HepG2 (cell line): ENCODE measurements around the gene ACP2. TPM values are rescaled to one million over a fixed set of nuclear protein-coding genes. Genes with fewer than 3 reads are reported as not detected.
A peak's percentile ranks its signal among the peaks of the same experiment; 100 is the strongest.

Experiments used
- ARID4A ChIP-seq: sonication (generic); formaldehyde crosslinking; IDR thresholded peaks from 2 replicates; pipeline ENCODE4 v1.5.0; 2020; ENCODE audit warnings: mild to moderate bottlenecking, missing genetic modification reagents, borderline replicate concordance
- ATF1 ChIP-seq: IDR thresholded peaks from 2 replicates; pipeline ENCODE4 v1.6.1; 2016; ENCODE audit warnings: mild to moderate bottlenecking, control low read depth
- GLI4 ChIP-seq: sonication (generic); formaldehyde crosslinking; IDR thresholded peaks from 2 replicates; pipeline ENCODE4 v1.5.1; 2020; ENCODE audit warnings: missing genetic modification reagents, mild to moderate bottlenecking, moderate library complexity, borderline replicate concordance
- IKZF5 ChIP-seq: IDR thresholded peaks from 2 replicates; pipeline ENCODE4 v1.6.1; 2018; ENCODE audit warnings: missing genetic modification reagents, mild to moderate bottlenecking, missing compliant biosample characterization
- KAT8 ChIP-seq: IDR thresholded peaks from 2 replicates; pipeline ENCODE4 v1.6.1; 2016; ENCODE audit warnings: missing genetic modification reagents, missing compliant biosample characterization
- KMT2A ChIP-seq: sonication (generic); formaldehyde crosslinking; IDR thresholded peaks from 2 replicates; pipeline ENCODE4 v1.4.0; 2020; ENCODE audit warnings: missing genetic modification reagents
- NFKB2 ChIP-seq: sonication (generic); formaldehyde crosslinking; IDR thresholded peaks from 2 replicates; pipeline ENCODE4 v1.4.0; 2020; ENCODE audit warnings: missing genetic modification reagents, borderline replicate concordance
- NR2F1 ChIP-seq, 2 experiments: fragments of 450-650 bp in 1 of 2; formaldehyde crosslinking in 1 of 2; IDR thresholded peaks; 2 replicates each; pipeline versions ENCODE4 v1.5.0 to v1.6.1; 2016 to 2020; ENCODE audit warnings: mild to moderate bottlenecking in 1 of 2, missing compliant biosample characterization in 1 of 2, missing genetic modification reagents in 1 of 2, moderate library complexity in 1 of 2
- PAF1 ChIP-seq: IDR thresholded peaks from 2 replicates; pipeline ENCODE4 v1.6.1; 2016; ENCODE audit warnings: missing genetic modification reagents, missing compliant biosample characterization
- PBX3 ChIP-seq: sonication (generic); formaldehyde crosslinking; IDR thresholded peaks from 2 replicates; pipeline ENCODE4 v1.8.1; 2023; ENCODE audit warnings: missing genetic modification reagents, inconsistent platforms, borderline replicate concordance
- PITX1 ChIP-seq: sonication (generic); formaldehyde crosslinking; IDR thresholded peaks from 2 replicates; pipeline ENCODE4 v1.5.1; 2020; ENCODE audit warnings: mild to moderate bottlenecking, missing genetic modification reagents
- RBM22 ChIP-seq: fragments of 200-400 bp; formaldehyde crosslinking; optimal IDR thresholded peaks from 2 replicates; pipeline ENCODE3; 2017; ENCODE audit warnings: mild to moderate bottlenecking, low read length, moderate library complexity
- RELA ChIP-seq: sonication (generic); formaldehyde crosslinking; IDR thresholded peaks from 2 replicates; pipeline ENCODE4 v1.4.0; 2020; ENCODE audit warnings: missing genetic modification reagents
- THAP11 ChIP-seq: IDR thresholded peaks from 2 replicates; pipeline ENCODE4 v1.6.1; 2016; ENCODE audit warnings: missing biosample characterization, missing genetic modification reagents
- TOE1 ChIP-seq: sonication (generic); formaldehyde crosslinking; IDR thresholded peaks from 2 replicates; pipeline ENCODE4 v1.4.0; 2020; ENCODE audit warnings: mild to moderate bottlenecking, missing genetic modification reagents
- U2AF1 ChIP-seq: fragments of 200-400 bp; formaldehyde crosslinking; optimal IDR thresholded peaks from 2 replicates; pipeline ENCODE3; 2017; ENCODE audit warnings: mild to moderate bottlenecking, low read depth, low read length
- ZNF362 ChIP-seq: sonication (generic); formaldehyde crosslinking; IDR thresholded peaks from 2 replicates; pipeline ENCODE4 v1.4.0; 2020; ENCODE audit warnings: missing genetic modification reagents, mild to moderate bottlenecking, borderline replicate concordance
- ZNF552 ChIP-seq: sonication (generic); formaldehyde crosslinking; IDR thresholded peaks from 2 replicates; pipeline ENCODE4 v1.9.0; 2022; ENCODE audit warnings: missing genetic modification reagents, mild to moderate bottlenecking, borderline replicate concordance
- ZNF562 ChIP-seq: sonication (generic); formaldehyde crosslinking; IDR thresholded peaks from 2 replicates; pipeline ENCODE4 v1.8.0; 2022; ENCODE audit warnings: missing genetic modification reagents, borderline replicate concordance
- ZNF574 ChIP-seq: sonication (generic); formaldehyde crosslinking; IDR thresholded peaks from 2 replicates; pipeline ENCODE4 v1.4.0; 2020; ENCODE audit warnings: missing genetic modification reagents
- ZNF883 ChIP-seq: sonication (generic); formaldehyde crosslinking; IDR thresholded peaks from 2 replicates; pipeline ENCODE4 v1.5.1; 2020; ENCODE audit warnings: mild to moderate bottlenecking, missing genetic modification reagents; ENCODE audit errors: not compliant biosample characterization
- polyA plus RNA-seq, 8 experiments: library from polyadenylated mRNA; depleted of rRNA in 3 of 8; stranded (reverse) in 7 of 8; unstranded in 1 of 8; fragments of >200 nt; fragmentation: Illumina TruSeq in 4 of 8; extraction: Trizol in 4 of 8; gene quantifications; 2 replicates each; pipeline versions ENCODE4 v1.2.1 to v1.2.3, GENCODE V29; 2011 to 2016; ENCODE audit warnings: low read depth in 4 of 8, missing spikeins in 1 of 8, mixed read lengths in 1 of 8; ENCODE audit not compliant: insufficient read depth in 1 of 8
- total RNA-seq, 5 experiments: library from RNA; depleted of rRNA; stranded (reverse); fragments of >200 nt; fragmentation: Illumina TruSeq; extraction: Trizol; gene quantifications; 2 replicates each; pipeline ENCODE4 v1.2.3, GENCODE V29; 2016; ENCODE audit warnings: low read depth in 1 of 5

Gene ACP2
- total and polyA plus RNA-seq, 2 of the 13 experiments (the other 11 are each of a cell fraction or from before 2014, with no cell fraction given): 17.7 to 20.2 TPM

- peak; percentile 25; the same call in 1 of the 2 replicates for TF ChIP-seq ARID4A (CRISPR knock-in tag)
- no peak for TF ChIP-seq NFKB2 (CRISPR knock-in tag)
- no peak for TF ChIP-seq PAF1 (CRISPR knock-in tag)
- TF ChIP-seq PITX1 (CRISPR knock-in tag): no peak
- TF ChIP-seq ZNF552 (CRISPR knock-in tag): no peak
- TF ChIP-seq RBM22: no peak
- peak; percentile 33; the same call in 1 of the 2 replicates for TF ChIP-seq THAP11 (CRISPR knock-in tag)
- TF ChIP-seq RELA (CRISPR knock-in tag): no peak
- TF ChIP-seq GLI4 (CRISPR knock-in tag): no peak
- TF ChIP-seq ZNF362 (CRISPR knock-in tag): no peak
- no peak for TF ChIP-seq NR2F1 (CRISPR knock-in tag; IDR thresholded peaks at IDR 0.05)
- TF ChIP-seq U2AF1: no peak
- TF ChIP-seq PBX3 (CRISPR knock-in tag): no peak
- TF ChIP-seq TOE1 (CRISPR knock-in tag): no peak
- TF ChIP-seq ATF1 (CRISPR knock-in tag): no peak
- TF ChIP-seq ZNF883 (CRISPR knock-in tag): no peak
- no peak for TF ChIP-seq ZNF562 (CRISPR knock-in tag)
- TF ChIP-seq KMT2A (CRISPR knock-in tag): no peak
- no peak for TF ChIP-seq ZNF574 (CRISPR knock-in tag)
- TF ChIP-seq IKZF5 (CRISPR knock-in tag): peak; percentile 69
- TF ChIP-seq KAT8 (CRISPR knock-in tag): peak; percentile 28; the same call in 1 of the 2 replicates
These were observed 5.0 kb upstream of the ACP2 start (continued) for GRCh38 chr11:47253660-47254059.
